Thyroid gland (tissue), 4 donors: Measurements from ENCODE around the gene SSB. TPM values are rescaled to one million over a fixed set of nuclear protein-coding genes. Genes with fewer than 3 reads are reported as not detected.

Experiments used
- DNase-seq, 2 donors: peaks; one replicate each; pipeline ENCODE4 v3.0.0-alpha.2; 2019
- H3K27ac ChIP-seq, 3 donors: fragments of 200-600 bp; sonication (generic); 1 replicate in 2 of 3; 2 replicates in 1 of 3; pipeline ENCODE4 v1.5.1; 2016 to 2019; ENCODE audit warnings: mild to moderate bottlenecking in 1 of 3, moderate library complexity in 1 of 3
- H3K27me3 ChIP-seq: fragments of 200-600 bp; sonication (generic); one replicate; pipeline ENCODE4 v1.5.1; 2019
- H3K36me3 ChIP-seq, 2 donors: fragments of 200-600 bp; sonication (generic); one replicate each; pipeline ENCODE4 v1.5.1; 2016 to 2019
- H3K4me1 ChIP-seq, 2 donors: fragments of 200-600 bp; sonication (generic); one replicate each; pipeline ENCODE4 v1.5.1; 2017 to 2019
- H3K4me3 ChIP-seq, 3 donors: fragments of 200-600 bp; sonication (generic); replicated peaks in 1 of 3; 1 replicate in 2 of 3; 2 replicates in 1 of 3; pipeline ENCODE4 v1.5.1; 2016; ENCODE audit warnings: mild to moderate bottlenecking in 1 of 3
- H3K9me3 ChIP-seq: fragments of 200-600 bp; sonication (generic); one replicate; pipeline ENCODE4 v1.5.1; 2017
- CTCF ChIP-seq, 6 experiments: fragments of 200-600 bp in 3 of 6; fragments of 450-650 bp in 3 of 6; sonication (generic) in 3 of 6; IDR thresholded peaks; one replicate each; pipeline ENCODE4 v1.5.1; 2016 to 2019; ENCODE audit warnings: antibody characterized with exemption in 6 of 6, mild to moderate bottlenecking in 2 of 6, inconsistent platforms in 1 of 6, moderate library complexity in 1 of 6
- POLR2A ChIP-seq, 2 donors: fragments of 450-650 bp; IDR thresholded peaks; one replicate each; pipeline ENCODE4 v1.6.1; 2017; ENCODE audit warnings: antibody characterized with exemption in 2 of 2, mild to moderate bottlenecking in 2 of 2, moderate library complexity in 1 of 2
- WGBS, 2 donors: methylation state at CpG; one replicate each; pipeline ENCODE4 v1.1.5; 2017; 5-methylcytosine and 5-hydroxymethylcytosine counted together
- intact Hi-C: fragments of 100-400 bp; cut with DNase I; formaldehyde crosslinking; loops from one replicate; pipeline ENCODE4 v1.15.1; 2023
- total RNA-seq, 4 donors: library from RNA; depleted of rRNA; stranded (reverse); fragments of >200 nt; gene quantifications; one replicate each; pipeline ENCODE4 v1.2.3, GENCODE V29; 2016

The SSB gene
- total RNA-seq, 4 donors from 2014 or later = 58.8 to 157 (median 102) TPM

DNA sequence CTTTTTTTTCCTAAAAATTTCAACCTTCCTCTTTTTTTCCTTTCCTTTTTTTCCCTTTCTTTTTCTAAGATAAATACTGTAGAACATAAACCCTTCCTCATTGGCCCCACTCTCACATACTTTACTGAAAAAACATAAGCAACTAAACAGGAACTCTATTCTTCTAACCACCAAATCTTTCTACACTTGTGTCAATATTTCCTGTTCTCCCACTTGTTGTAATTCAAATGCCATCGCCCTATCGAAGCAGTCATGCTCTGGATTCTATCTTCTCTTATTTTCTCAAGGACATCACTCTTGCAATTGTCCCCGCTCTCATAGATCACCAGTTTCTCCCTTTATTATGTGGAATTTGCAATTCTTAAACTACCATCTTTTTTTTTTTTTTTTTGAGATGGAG is 20.2 kb upstream of the SSB start:
- no peak for DNase-seq
- TF ChIP-seq POLR2A (IDR thresholded peaks at IDR 0.05) (no peak), CTCF (IDR thresholded peaks at IDR 0.05) (no peak)
- Histone ChIP-seq H3K36me3 (no peaks in the 10 kb centered on the region), H3K9me3 (no peaks in the 10 kb centered on the region), H3K27me3 (no peaks in the 10 kb centered on the region), H3K4me1 (peaks cover 20 to 36% of the 10 kb centered on the region in 2 donors), H3K27ac (peak overlapping the region in 2 of 3 donors; percentile 69 to 91), H3K4me3 (no peak overlapping the region)
- intact Hi-C loops = no loop called here
- 60 to 63% methylated on average over 3 of the region's 3 CpGs for WGBS, 2 donors

DNA sequence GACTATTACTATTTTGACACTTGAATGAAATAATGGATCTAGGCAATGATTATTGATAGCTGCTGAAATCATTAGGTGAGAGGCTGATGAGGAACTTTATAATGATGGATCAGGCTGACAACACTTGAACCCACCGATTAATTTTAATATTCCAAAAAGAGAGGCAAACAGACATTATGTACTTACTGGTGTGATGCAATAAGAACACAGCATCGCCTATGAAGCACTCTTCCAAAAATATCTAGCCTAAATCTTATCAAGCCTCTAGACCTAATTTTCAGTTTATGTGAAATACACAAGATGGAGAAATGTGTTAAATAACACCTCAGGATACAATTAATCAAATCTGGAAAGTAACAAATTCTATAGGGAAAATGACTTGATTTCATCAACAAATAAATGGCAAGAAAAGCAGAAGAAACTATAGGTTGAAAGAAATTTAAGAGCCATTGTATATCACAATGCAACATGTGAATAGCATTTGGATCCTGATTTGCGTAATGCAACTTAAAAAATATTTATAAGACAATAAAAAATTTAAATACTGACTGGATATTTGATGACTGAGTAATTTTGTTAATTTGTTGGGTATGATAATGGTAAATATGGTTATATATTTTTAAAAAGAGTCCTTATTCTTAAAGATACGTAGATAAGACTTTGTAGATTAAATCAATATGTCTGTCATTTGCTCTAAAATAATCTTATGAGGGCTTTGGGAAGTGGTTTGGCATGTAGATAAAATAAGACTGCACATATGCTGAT is 17.2 kb upstream of the SSB start:
- Histone ChIP-seq H3K27ac (no peak overlapping the region), H3K27me3 (no peaks in the 10 kb centered on the region), H3K9me3 (no peaks in the 10 kb centered on the region), H3K36me3 (no peaks in the 10 kb centered on the region), H3K4me1 (peaks cover 10 to 22% of the 10 kb centered on the region in 2 donors), H3K4me3 (no peak overlapping the region)
- TF ChIP-seq POLR2A (IDR thresholded peaks at IDR 0.05) (no peak), CTCF (IDR thresholded peaks at IDR 0.05) (no peak)
- intact Hi-C loops = no loop called here
- WGBS, 2 donors = 96 to 98% methylated on average over 4 of the region's 4 CpGs
- no peak for DNase-seq

- Histone ChIP-seq H3K4me1 (peaks cover 0 to 12% of the 10 kb centered on the region in 2 donors), H3K27me3 (no peaks in the 10 kb centered on the region), H3K9me3 (no peaks in the 10 kb centered on the region), H3K36me3 (no peaks in the 10 kb centered on the region), H3K27ac (no peak overlapping the region), H3K4me3 (no peak overlapping the region)
- no peak for DNase-seq
- intact Hi-C loops = no loop called here
- 95 to 100% methylated on average over 1 of the region's 1 CpG for WGBS, 2 donors
- TF ChIP-seq POLR2A (IDR thresholded peaks at IDR 0.05) (no peak), CTCF (IDR thresholded peaks at IDR 0.05) (no peak)
These were observed 16.2 kb upstream of the SSB start for GRCh38 chr2:169782513-169782912.

- Histone ChIP-seq H3K4me1 (peaks cover 0 to 5% of the 10 kb centered on the region in 2 donors), H3K27me3 (no peaks in the 10 kb centered on the region), H3K4me3 (no peak overlapping the region), H3K27ac (peak overlapping the region in 1 of 3 donors; percentile 63), H3K9me3 (no peaks in the 10 kb centered on the region), H3K36me3 (no peaks in the 10 kb centered on the region)
- DNase-seq = peak; percentile 84 to 85
- WGBS, 2 donors = 50 to 54% methylated on average over 5 of the region's 5 CpGs
- TF ChIP-seq CTCF (IDR thresholded peaks at IDR 0.05) (no peak), POLR2A (IDR thresholded peaks at IDR 0.05) (no peak)
- intact Hi-C loops = loop anchor here (10.0 kb wide), 1 partner anchor 96 kb away; the partner anchor contains the start of genes CFAP210 and PHOSPHO2
These were observed 8.1 kb upstream of the SSB start for GRCh38 chr2:169790581-169790980.

GRCh38 chr2:169795181-169795580 is 3.5 kb upstream of the SSB start:
- no peaks in the 10 kb centered on the region for H3K9me3 ChIP-seq
- H3K27ac ChIP-seq = no peak overlapping the region
- H3K36me3 ChIP-seq = no peaks in the 10 kb centered on the region
- WGBS, 2 donors = 67 to 97% methylated on average over 2 of the region's 2 CpGs
- intact Hi-C loops = loop anchor here (10.0 kb wide), 1 partner anchor 100 kb away; the partner anchor contains the start of genes CFAP210 and PHOSPHO2
- TF ChIP-seq POLR2A (IDR thresholded peaks at IDR 0.05) (no peak), CTCF (IDR thresholded peaks at IDR 0.05) (no peak)
- H3K4me3 ChIP-seq = no peak overlapping the region
- DNase-seq = no peak
- no peaks in the 10 kb centered on the region for H3K27me3 ChIP-seq
- no peaks in the 10 kb centered on the region for H3K4me1 ChIP-seq
